Measurements from ENCODE around the gene SLC15A5. TPM values are rescaled to one million over a fixed set of nuclear protein-coding genes. Genes with fewer than 3 reads are reported as not detected.

The SLC15A5 gene
- total RNA-seq, 4 donors from 2014 or later: not detected

DNA sequence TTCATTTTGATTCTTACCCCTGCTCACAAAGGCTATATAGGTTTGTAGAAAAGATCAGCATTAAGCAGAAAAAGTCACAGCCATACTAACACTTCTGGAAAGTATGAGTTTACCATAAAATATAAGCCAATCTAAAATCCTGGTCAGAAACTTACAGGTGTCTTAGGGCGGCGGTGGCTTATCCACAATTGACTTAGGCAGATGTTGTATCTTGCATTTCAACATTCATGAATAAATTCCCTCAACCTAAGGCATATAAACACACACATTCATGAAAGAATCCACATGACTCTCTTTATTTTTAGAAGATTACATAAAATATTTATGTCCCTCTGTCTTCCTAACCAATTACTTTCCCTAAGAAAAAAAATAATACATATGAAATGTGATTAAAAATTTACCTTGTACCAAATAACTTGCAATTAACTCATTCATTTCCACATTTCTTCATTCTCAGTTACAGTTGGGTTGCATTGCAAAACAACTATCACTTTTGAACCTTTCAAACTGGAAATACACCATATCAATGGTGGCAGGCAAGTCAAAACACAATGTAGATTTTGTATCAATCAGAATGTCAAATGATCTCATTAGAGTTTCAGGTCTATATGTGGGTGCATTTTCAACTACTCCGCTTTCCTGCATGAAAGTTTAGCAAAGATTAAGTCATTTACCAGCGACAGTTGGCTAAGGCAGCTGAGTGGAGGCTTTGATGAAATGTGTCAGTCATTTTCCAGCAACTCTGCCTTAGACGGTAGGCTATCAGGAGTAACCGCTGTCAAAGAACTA lies 124.4 kb downstream of the SLC15A5 start:
- WGBS: 80% methylated on average over 6 of the region's 6 CpGs
- Histone ChIP-seq H3K4me3 (no peak overlapping the region), H3K27me3 (no peaks in the 10 kb centered on the region), H3K4me1 (no peaks in the 10 kb centered on the region), H3K9me3 (no peaks in the 10 kb centered on the region), H3K27ac (no peak overlapping the region), H3K36me3 (no peaks in the 10 kb centered on the region)
- no peak for DNase-seq (ENCODE audit: low spot score in 2 of 2)
- TF ChIP-seq POLR2AphosphoS5 (IDR thresholded peaks at IDR 0.05): no peak
- no peak for TF ChIP-seq EP300 (IDR thresholded peaks at IDR 0.05)
- TF ChIP-seq, protein P1, sequence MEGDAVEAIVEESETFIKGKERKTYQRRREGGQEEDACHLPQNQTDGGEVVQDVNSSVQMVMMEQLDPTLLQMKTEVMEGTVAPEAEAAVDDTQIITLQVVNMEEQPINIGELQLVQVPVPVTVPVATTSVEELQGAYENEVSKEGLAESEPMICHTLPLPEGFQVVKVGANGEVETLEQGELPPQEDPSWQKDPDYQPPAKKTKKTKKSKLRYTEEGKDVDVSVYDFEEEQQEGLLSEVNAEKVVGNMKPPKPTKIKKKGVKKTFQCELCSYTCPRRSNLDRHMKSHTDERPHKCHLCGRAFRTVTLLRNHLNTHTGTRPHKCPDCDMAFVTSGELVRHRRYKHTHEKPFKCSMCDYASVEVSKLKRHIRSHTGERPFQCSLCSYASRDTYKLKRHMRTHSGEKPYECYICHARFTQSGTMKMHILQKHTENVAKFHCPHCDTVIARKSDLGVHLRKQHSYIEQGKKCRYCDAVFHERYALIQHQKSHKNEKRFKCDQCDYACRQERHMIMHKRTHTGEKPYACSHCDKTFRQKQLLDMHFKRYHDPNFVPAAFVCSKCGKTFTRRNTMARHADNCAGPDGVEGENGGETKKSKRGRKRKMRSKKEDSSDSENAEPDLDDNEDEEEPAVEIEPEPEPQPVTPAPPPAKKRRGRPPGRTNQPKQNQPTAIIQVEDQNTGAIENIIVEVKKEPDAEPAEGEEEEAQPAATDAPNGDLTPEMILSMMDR (IDR thresholded peaks at IDR 0.05): no peak
- no peak for TF ChIP-seq POLR2A (IDR thresholded peaks at IDR 0.05)

DNA sequence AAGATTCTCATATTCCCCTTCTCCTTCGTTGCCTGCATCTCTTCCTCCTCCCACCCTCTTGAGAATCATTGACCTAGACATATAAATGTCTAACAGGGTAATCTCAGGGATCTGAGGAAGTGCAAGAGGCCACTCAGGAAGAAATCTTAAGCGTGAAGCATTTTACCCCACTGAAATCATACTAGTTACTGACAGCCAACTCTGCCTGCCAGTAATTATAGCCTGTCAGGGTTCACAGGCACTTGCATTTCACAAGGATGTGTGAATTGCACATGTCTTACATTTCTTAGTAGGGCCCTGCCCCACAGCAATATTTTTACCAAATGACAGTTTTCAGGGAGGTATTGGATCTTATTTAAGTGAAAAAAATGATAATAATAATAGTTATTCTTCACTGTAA lies 127.2 kb downstream of the SLC15A5 start:
- DNase-seq (ENCODE audit: low spot score in 2 of 2): no peak
- no peak overlapping the region for H3K4me3 ChIP-seq
- TF ChIP-seq POLR2A (IDR thresholded peaks at IDR 0.05) (no peak), EP300 (IDR thresholded peaks at IDR 0.05) (no peak), POLR2AphosphoS5 (IDR thresholded peaks at IDR 0.05) (no peak)
- TF ChIP-seq, protein P1 (IDR thresholded peaks at IDR 0.05): no peak
- no peaks in the 10 kb centered on the region for H3K36me3 ChIP-seq
- no peaks in the 10 kb centered on the region for H3K27me3 ChIP-seq
- no peaks in the 10 kb centered on the region for H3K4me1 ChIP-seq
- H3K27ac ChIP-seq: no peak overlapping the region
- WGBS: 18% methylated on average over 2 of the region's 2 CpGs
- H3K9me3 ChIP-seq: no peaks in the 10 kb centered on the region

DNA sequence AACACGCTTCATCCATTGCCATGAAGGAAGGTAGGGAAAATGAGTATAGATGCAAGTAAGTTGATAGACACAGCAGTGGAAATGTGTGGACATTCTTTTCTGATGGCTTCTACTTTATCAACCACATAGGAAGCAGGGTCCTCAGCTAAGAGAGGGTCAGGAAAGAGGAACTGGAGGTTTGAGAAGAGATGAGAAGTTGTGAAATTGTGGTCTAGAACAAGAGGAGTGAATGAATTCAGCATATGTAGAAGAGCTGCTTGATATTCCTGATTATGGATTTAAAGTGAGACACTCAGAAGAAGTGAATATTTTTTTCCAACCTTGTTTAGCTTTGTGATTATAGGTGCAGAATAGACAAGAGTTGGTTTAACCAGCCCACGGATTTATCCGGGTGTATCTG lies 128.5 kb downstream of the SLC15A5 start:
- no peak overlapping the region for H3K4me3 ChIP-seq
- no peak for DNase-seq (ENCODE audit: low spot score in 2 of 2)
- no peak overlapping the region for H3K27ac ChIP-seq
- no peaks in the 10 kb centered on the region for H3K9me3 ChIP-seq
- no peaks in the 10 kb centered on the region for H3K4me1 ChIP-seq
- WGBS: 88% methylated on average over 3 of the region's 3 CpGs
- TF ChIP-seq POLR2AphosphoS5 (IDR thresholded peaks at IDR 0.05) (no peak), EP300 (IDR thresholded peaks at IDR 0.05) (no peak), POLR2A (IDR thresholded peaks at IDR 0.05) (no peak)
- TF ChIP-seq, protein P1 (IDR thresholded peaks at IDR 0.05): no peak
- no peaks in the 10 kb centered on the region for H3K36me3 ChIP-seq
- no peaks in the 10 kb centered on the region for H3K27me3 ChIP-seq

Other genes with a start within 250 kb of the SLC15A5 start
- gene MGST1, start 70.0 kb upstream of the SLC15A5 start, total RNA-seq: 100 to 1,000 TPM in 1 of 4 donors, 10 to 100 TPM in 3; 72.8 to 107 (median 84.7) TPM

Data from suprapubic skin (tissue), 4 donors.